K562 (cell line): Measurements from ENCODE around the gene ZNF615. TPM values are rescaled to one million over a fixed set of nuclear protein-coding genes. Genes with fewer than 3 reads are reported as not detected.

Experiments used
- ESRRA ChIP-seq: fragments of 450-650 bp; IDR thresholded peaks from 2 replicates; pipeline ENCODE4 v1.6.1; 2014; ENCODE audit warnings: low read depth, mild to moderate bottlenecking, moderate library complexity, borderline replicate concordance
- GABPB1 ChIP-seq: sonication (generic); formaldehyde crosslinking; IDR thresholded peaks from 2 replicates; pipeline ENCODE4 v1.8.0; 2022; ENCODE audit warnings: mild to moderate bottlenecking, missing genetic modification reagents
- HMGN3 ChIP-seq: IDR thresholded peaks from 2 replicates; pipeline ENCODE4 v1.6.1; 2011; ENCODE audit warnings: borderline replicate concordance, low read depth, mild to moderate bottlenecking, mixed read lengths, low read length; ENCODE audit not compliant: insufficient read length; ENCODE audit errors: extremely low read depth
- JUN ChIP-seq, 2 experiments: sonication (generic) in 1 of 2; formaldehyde crosslinking in 1 of 2; IDR thresholded peaks; 2 replicates each; pipeline versions ENCODE4 v1.6.1 to v1.8.0; 2012 to 2022; ENCODE audit warnings: borderline replicate concordance in 2 of 2, mild to moderate bottlenecking in 2 of 2, improper control_type of control experiment in 1 of 2, low read depth in 1 of 2, low read length in 1 of 2, missing genetic modification reagents in 1 of 2
- KDM2B ChIP-seq: fragments of 250-450 bp; sonication (Bioruptor Pico); IDR thresholded peaks from 2 replicates; pipeline ENCODE4 v1.8.0; 2021; ENCODE audit warnings: mild to moderate bottlenecking, moderate library complexity
- NBN ChIP-seq: fragments of 450-650 bp; IDR thresholded peaks from 2 replicates; pipeline ENCODE4 v1.6.1; 2016; ENCODE audit warnings: low read depth, mild to moderate bottlenecking
- NFIX ChIP-seq: fragments of 250-450 bp; sonication (Bioruptor Pico); IDR thresholded peaks from 2 replicates; pipeline ENCODE4 v1.4.0; 2020; ENCODE audit warnings: low read depth, mild to moderate bottlenecking, moderate library complexity
- PHF21A ChIP-seq: fragments of 450-650 bp; IDR thresholded peaks from 2 replicates; pipeline ENCODE4 v1.6.1; 2017; ENCODE audit warnings: low read depth, borderline replicate concordance
- PHF8 ChIP-seq: fragments of 200-600 bp; sonication (generic); IDR thresholded peaks from 2 replicates; pipeline ENCODE4 v1.6.1; 2012; ENCODE audit warnings: mixed run types, mild to moderate bottlenecking, inconsistent platforms, low read length, moderate library complexity, borderline replicate concordance
- POLR2G ChIP-seq: fragments of 200-400 bp; formaldehyde crosslinking; IDR thresholded peaks from 2 replicates; pipeline ENCODE4 v1.6.1; 2017; ENCODE audit warnings: low read depth, mild to moderate bottlenecking, antibody characterized with exemption, low read length, moderate library complexity
- PTTG1 ChIP-seq: fragments of 450-650 bp; IDR thresholded peaks from 2 replicates; pipeline ENCODE4 v1.6.1; 2016; ENCODE audit warnings: low read depth, mild to moderate bottlenecking, missing genetic modification characterization, missing compliant biosample characterization
- PYGO2 ChIP-seq: fragments of 450-650 bp; IDR thresholded peaks from 2 replicates; pipeline ENCODE4 v1.6.1; 2016; ENCODE audit warnings: mild to moderate bottlenecking, missing genetic modification characterization, moderate library complexity, missing compliant biosample characterization
- RBM17 ChIP-seq: fragments of 200-400 bp; formaldehyde crosslinking; IDR thresholded peaks from 2 replicates; pipeline ENCODE4 v1.6.1; 2017; ENCODE audit warnings: low read depth, mild to moderate bottlenecking, low read length, borderline replicate concordance
- SIN3B ChIP-seq: fragments of 450-650 bp; IDR thresholded peaks from 2 replicates; pipeline ENCODE4 v1.6.1; 2017; ENCODE audit warnings: low read depth, mild to moderate bottlenecking, moderate library complexity
- TGIF2 ChIP-seq: sonication (generic); formaldehyde crosslinking; IDR thresholded peaks from 2 replicates; pipeline ENCODE4 v1.8.1; 2022; ENCODE audit warnings: mild to moderate bottlenecking, missing genetic modification reagents, moderate library complexity
- ZNF3 ChIP-seq: fragments of 250-450 bp; sonication (Bioruptor Pico); IDR thresholded peaks from 2 replicates; pipeline ENCODE4 v1.5.0; 2021; ENCODE audit warnings: mild to moderate bottlenecking, moderate library complexity
- ZNF444 ChIP-seq: fragments of 250-450 bp; sonication (Bioruptor Pico); IDR thresholded peaks from 2 replicates; pipeline ENCODE4 v1.4.0; 2020; ENCODE audit warnings: mild to moderate bottlenecking, moderate library complexity
- ZNF696 ChIP-seq: fragments of 250-450 bp; sonication (Bioruptor Pico); conservative IDR thresholded peaks from 2 replicates; pipeline ENCODE4 v1.4.0; 2020; ENCODE audit warnings: mild to moderate bottlenecking, moderate library complexity
- polyA plus RNA-seq, 8 experiments: library from polyadenylated mRNA; depleted of rRNA in 4 of 8; stranded (reverse) in 5 of 8; unstranded in 3 of 8; fragments of >200 nt; fragmentation: Nextera tagmentation in 2 of 8; fragmentation: Illumina TruSeq in 1 of 8; extraction: Ambion mirVana in 2 of 8; extraction: Trizol in 1 of 8; gene quantifications; 2 replicates each; pipeline versions ENCODE4 v1.2.1 to v1.2.3, GENCODE V29; 2011 to 2014; ENCODE audit warnings: inconsistent platforms in 1 of 8, missing spikeins in 1 of 8
- total RNA-seq, 7 experiments: library from RNA; depleted of rRNA in 6 of 7; stranded (reverse); fragments of >200 nt in 6 of 7; fragmentation: Illumina TruSeq in 2 of 7; extraction: Trizol in 2 of 7; gene quantifications; 2 replicates each; pipeline versions ENCODE4 v1.2.1 to v1.2.3, GENCODE V29; 2011 to 2021; ENCODE audit warnings: low replicate concordance in 1 of 7
- TF ChIP-seq, protein P1 (sequence below), 2 experiments: fragments of 450-650 bp in 1 of 2; IDR thresholded peaks; 2 replicates each; pipeline ENCODE4 v1.6.1; 2011 to 2017; ENCODE audit warnings: low read depth in 2 of 2, antibody characterized with exemption in 1 of 2, borderline replicate concordance in 1 of 2, low read length in 1 of 2, mild to moderate bottlenecking in 1 of 2, mixed read lengths in 1 of 2; ENCODE audit not compliant: control insufficient read depth in 1 of 2
- TF ChIP-seq, protein P2 (sequence below): fragments of 450-650 bp; IDR thresholded peaks from 2 replicates; pipeline ENCODE4 v1.6.1; 2017; ENCODE audit warnings: mild to moderate bottlenecking, moderate library complexity
- TF ChIP-seq, protein P3 (sequence below): fragments of 450-650 bp; IDR thresholded peaks from 2 replicates; pipeline ENCODE4 v1.6.1; 2016; ENCODE audit warnings: antibody characterized with exemption

Gene ZNF615
- total and polyA plus RNA-seq, 9 of the 15 experiments (the other 6 are each of a cell fraction or from before 2014, with no cell fraction given), result 1.2 to 4.4 (median 2.7) TPM

GRCh38 chr19:52048555-52049501, 40.8 kb upstream of the ZNF615 start, which contains the start of gene ZNF432 (continued):
- TF ChIP-seq, protein P1, sequence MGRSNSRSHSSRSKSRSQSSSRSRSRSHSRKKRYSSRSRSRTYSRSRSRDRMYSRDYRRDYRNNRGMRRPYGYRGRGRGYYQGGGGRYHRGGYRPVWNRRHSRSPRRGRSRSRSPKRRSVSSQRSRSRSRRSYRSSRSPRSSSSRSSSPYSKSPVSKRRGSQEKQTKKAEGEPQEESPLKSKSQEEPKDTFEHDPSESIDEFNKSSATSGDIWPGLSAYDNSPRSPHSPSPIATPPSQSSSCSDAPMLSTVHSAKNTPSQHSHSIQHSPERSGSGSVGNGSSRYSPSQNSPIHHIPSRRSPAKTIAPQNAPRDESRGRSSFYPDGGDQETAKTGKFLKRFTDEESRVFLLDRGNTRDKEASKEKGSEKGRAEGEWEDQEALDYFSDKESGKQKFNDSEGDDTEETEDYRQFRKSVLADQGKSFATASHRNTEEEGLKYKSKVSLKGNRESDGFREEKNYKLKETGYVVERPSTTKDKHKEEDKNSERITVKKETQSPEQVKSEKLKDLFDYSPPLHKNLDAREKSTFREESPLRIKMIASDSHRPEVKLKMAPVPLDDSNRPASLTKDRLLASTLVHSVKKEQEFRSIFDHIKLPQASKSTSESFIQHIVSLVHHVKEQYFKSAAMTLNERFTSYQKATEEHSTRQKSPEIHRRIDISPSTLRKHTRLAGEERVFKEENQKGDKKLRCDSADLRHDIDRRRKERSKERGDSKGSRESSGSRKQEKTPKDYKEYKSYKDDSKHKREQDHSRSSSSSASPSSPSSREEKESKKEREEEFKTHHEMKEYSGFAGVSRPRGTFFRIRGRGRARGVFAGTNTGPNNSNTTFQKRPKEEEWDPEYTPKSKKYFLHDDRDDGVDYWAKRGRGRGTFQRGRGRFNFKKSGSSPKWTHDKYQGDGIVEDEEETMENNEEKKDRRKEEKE (IDR thresholded peaks at IDR 0.05; ENCODE audit: borderline replicate concordance in 1 of 2, control insufficient read depth in 1 of 2, low read depth in 2 of 2, low read length in 1 of 2), result no peak
- TF ChIP-seq PHF21A (no peak), JUN (IDR thresholded peaks at IDR 0.05; ENCODE audit: borderline replicate concordance, low read depth, low read length) (no peak), JUN (CRISPR knock-in tag; IDR thresholded peaks at IDR 0.05; ENCODE audit: borderline replicate concordance) (no peak), PTTG1 (no peak), NBN (0 out of 2 replicates have a peak, but pooled peaks have one; percentile 24), PHF8 (peak; percentile 74), NFIX (CRISPR knock-in tag) (no peak), HMGN3 (no peak), SIN3B (no peak), TGIF2 (CRISPR knock-in tag) (no peak), RBM17 (no peak), POLR2G (peak; percentile 90), ZNF3 (CRISPR knock-in tag) (no peak), ZNF444 (CRISPR knock-in tag) (no peak), PYGO2 (tag) (no peak), ZNF696 (CRISPR knock-in tag) (no peak), ESRRA (peak; percentile 95), GABPB1 (CRISPR knock-in tag) (peak; percentile 66), KDM2B (CRISPR knock-in tag) (no peak)
- TF ChIP-seq, protein P2, sequence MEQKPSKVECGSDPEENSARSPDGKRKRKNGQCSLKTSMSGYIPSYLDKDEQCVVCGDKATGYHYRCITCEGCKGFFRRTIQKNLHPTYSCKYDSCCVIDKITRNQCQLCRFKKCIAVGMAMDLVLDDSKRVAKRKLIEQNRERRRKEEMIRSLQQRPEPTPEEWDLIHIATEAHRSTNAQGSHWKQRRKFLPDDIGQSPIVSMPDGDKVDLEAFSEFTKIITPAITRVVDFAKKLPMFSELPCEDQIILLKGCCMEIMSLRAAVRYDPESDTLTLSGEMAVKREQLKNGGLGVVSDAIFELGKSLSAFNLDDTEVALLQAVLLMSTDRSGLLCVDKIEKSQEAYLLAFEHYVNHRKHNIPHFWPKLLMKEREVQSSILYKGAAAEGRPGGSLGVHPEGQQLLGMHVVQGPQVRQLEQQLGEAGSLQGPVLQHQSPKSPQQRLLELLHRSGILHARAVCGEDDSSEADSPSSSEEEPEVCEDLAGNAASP, result no peak
- TF ChIP-seq, protein P3, sequence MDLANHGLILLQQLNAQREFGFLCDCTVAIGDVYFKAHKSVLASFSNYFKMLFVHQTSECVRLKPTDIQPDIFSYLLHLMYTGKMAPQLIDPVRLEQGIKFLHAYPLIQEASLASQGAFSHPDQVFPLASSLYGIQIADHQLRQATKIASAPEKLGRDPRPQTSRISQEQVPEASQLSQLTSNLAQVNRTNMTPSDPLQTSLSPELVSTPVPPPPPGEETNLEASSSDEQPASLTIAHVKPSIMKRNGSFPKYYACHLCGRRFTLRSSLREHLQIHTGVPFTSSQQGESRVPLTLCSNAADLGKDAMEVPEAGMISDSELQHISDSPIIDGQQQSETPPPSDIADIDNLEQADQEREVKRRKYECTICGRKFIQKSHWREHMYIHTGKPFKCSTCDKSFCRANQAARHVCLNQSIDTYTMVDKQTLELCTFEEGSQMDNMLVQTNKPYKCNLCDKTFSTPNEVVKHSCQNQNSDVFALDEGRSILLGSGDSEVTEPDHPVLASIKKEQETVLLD, result peak; percentile 87
